H1 (cell line): ENCODE measurements around the gene TOMM22. TPM values are rescaled to one million over a fixed set of nuclear protein-coding genes. Genes with fewer than 3 reads are reported as not detected.
A peak's percentile ranks its signal among the peaks of the same experiment; 100 is the strongest.

Source experiments
- ATF2 ChIP-seq: IDR thresholded peaks from 2 replicates; pipeline ENCODE4 v1.6.1; 2012; ENCODE audit warnings: low read length, inconsistent platforms
- ATF3 ChIP-seq: IDR thresholded peaks from 2 replicates; pipeline ENCODE4 v1.6.1; 2011; ENCODE audit warnings: low read depth, mild to moderate bottlenecking, low read length; ENCODE audit not compliant: insufficient read depth
- CEBPB ChIP-seq: IDR thresholded peaks from 2 replicates; pipeline ENCODE4 v1.6.1; 2012; ENCODE audit warnings: low read depth, low read length
- CHD2 ChIP-seq: IDR thresholded peaks from 2 replicates; pipeline ENCODE4 v1.6.1; 2012; ENCODE audit warnings: low read length, improper control_type of control experiment
- EZH2 ChIP-seq: fragments of 200-600 bp; sonication (generic); IDR thresholded peaks from 2 replicates; pipeline ENCODE4 v1.7.1; 2012; ENCODE audit warnings: low read depth, mild to moderate bottlenecking, moderate library complexity, low read length, inconsistent platforms; ENCODE audit not compliant: severe bottlenecking
- JUN ChIP-seq: IDR thresholded peaks from 2 replicates; pipeline ENCODE4 v1.6.1; 2011; ENCODE audit warnings: low read depth, mild to moderate bottlenecking, improper control_type of control experiment, low read length
- KDM1A ChIP-seq: fragments of 200-600, 300-600 bp; sonication (generic); IDR thresholded peaks from 2 replicates; pipeline ENCODE4 v1.7.1; 2016; ENCODE audit warnings: mild to moderate bottlenecking, low read length, borderline replicate concordance
- NANOG ChIP-seq: IDR thresholded peaks from 2 replicates; pipeline ENCODE4 v1.6.1; 2011; ENCODE audit warnings: low read length, low read depth, mild to moderate bottlenecking, inconsistent platforms; ENCODE audit not compliant: insufficient read depth, poor library complexity, severe bottlenecking
- PHF8 ChIP-seq: fragments of 200-600 bp; sonication (generic); conservative IDR thresholded peaks from 2 replicates; pipeline ENCODE4 v1.7.1; 2012; ENCODE audit warnings: low read depth, mild to moderate bottlenecking, inconsistent platforms, low read length, moderate library complexity
- RAD21 ChIP-seq, 2 experiments: IDR thresholded peaks in 1 of 2; conservative IDR thresholded peaks in 1 of 2; 2 replicates each; pipeline ENCODE4 v1.6.1; 2011; ENCODE audit warnings: low read depth in 2 of 2, low read length in 2 of 2, improper control_type of control experiment in 1 of 2, inconsistent platforms in 1 of 2, mild to moderate bottlenecking in 1 of 2, moderate library complexity in 1 of 2
- RXRA ChIP-seq: IDR thresholded peaks from 2 replicates; pipeline ENCODE4 v1.6.1; 2011; ENCODE audit warnings: low read depth, mild to moderate bottlenecking, low read length, moderate library complexity; ENCODE audit not compliant: insufficient read depth
- SAP30 ChIP-seq: fragments of 300-600 bp; sonication (generic); IDR thresholded peaks from 2 replicates; pipeline ENCODE4 v1.7.1; 2012; ENCODE audit warnings: low read length, moderate library complexity, mild to moderate bottlenecking, inconsistent platforms; ENCODE audit not compliant: insufficient read depth, insufficient replicate concordance
- SIX5 ChIP-seq: IDR thresholded peaks from 2 replicates; pipeline ENCODE4 v1.6.1; 2011; ENCODE audit warnings: mild to moderate bottlenecking, low read depth, low read length
- SP1 ChIP-seq: IDR thresholded peaks from 2 replicates; pipeline ENCODE4 v1.6.1; 2011; ENCODE audit warnings: low read depth, low read length
- SP4 ChIP-seq: IDR thresholded peaks from 2 replicates; pipeline ENCODE4 v1.6.1; 2012; ENCODE audit warnings: low read length, inconsistent platforms
- SUZ12 ChIP-seq: fragments of 200-600 bp; sonication (generic); IDR thresholded peaks from 2 replicates; pipeline ENCODE4 v1.6.1; 2012; ENCODE audit warnings: mild to moderate bottlenecking, inconsistent platforms, low read length, moderate library complexity, mixed read lengths
- TAF1 ChIP-seq: IDR thresholded peaks from 2 replicates; pipeline ENCODE4 v1.6.1; 2011; ENCODE audit warnings: mild to moderate bottlenecking, low read depth, low read length
- TAF7 ChIP-seq: optimal IDR thresholded peaks from 2 replicates; pipeline ENCODE3; 2011; ENCODE audit warnings: low read depth, mild to moderate bottlenecking, inconsistent platforms, low read length, moderate library complexity, borderline replicate concordance
- YY1 ChIP-seq: IDR thresholded peaks from 2 replicates; pipeline ENCODE4 v1.6.1; 2011; ENCODE audit warnings: low read depth, mild to moderate bottlenecking, low read length
- polyA plus RNA-seq, 7 experiments: library from polyadenylated mRNA; depleted of rRNA in 3 of 7; stranded (reverse) in 5 of 7; unstranded in 2 of 7; fragments of >200 nt in 5 of 7; fragments of 200-250 nt in 2 of 7; gene quantifications; 1 replicate in 5 of 7; 2 replicates in 1 of 7; 4 replicates in 1 of 7; pipeline versions ENCODE4 v1.2.1 to v1.2.3, GENCODE V29; 2011 to 2013; ENCODE audit warnings: missing spikeins in 2 of 7, mixed read lengths in 2 of 7
- total RNA-seq: library from RNA; stranded (reverse); fragmentation: NEBNext Ultra II Directional; extraction: Animal tissue kit (Norgen Biotek cat#: 25700); gene quantifications from 2 replicates; pipeline ENCODE4 v1.2.1, GENCODE V29; 2021
- TF ChIP-seq, protein P1 (sequence below): IDR thresholded peaks from 2 replicates; pipeline ENCODE4 v1.6.1; 2011; ENCODE audit warnings: low read length, improper control_type of control experiment

TOMM22 gene
- total and polyA plus RNA-seq, 2 of the 8 experiments (the other 6 are each of a cell fraction or from before 2014, with no cell fraction given): 84.0 to 125 TPM

GRCh38 chr22:38700789-38701628 is 19.3 kb downstream of the TOMM22 start, which contains the start of gene JOSD1 (continued):
- TF ChIP-seq RAD21 (IDR thresholded peaks at IDR 0.05 in 1 of 2, conservative IDR thresholded peaks at IDR 0.05 in 1 of 2; ENCODE audit: low read depth in 2 of 2, low read length in 2 of 2): no peak
- TF ChIP-seq TAF7: peak; percentile 57
- no peak for TF ChIP-seq SP1
- TF ChIP-seq TAF1: peak; percentile 83
- TF ChIP-seq YY1: peak; percentile 23; the same call in 1 of the 2 replicates
- TF ChIP-seq RXRA: no peak
- no peak for TF ChIP-seq EZH2
- TF ChIP-seq NANOG: no peak
- 0 out of 2 replicates have a peak, but pooled peaks have one; percentile 9 for TF ChIP-seq CHD2
- TF ChIP-seq PHF8: peak; percentile 89
- TF ChIP-seq, protein P1, sequence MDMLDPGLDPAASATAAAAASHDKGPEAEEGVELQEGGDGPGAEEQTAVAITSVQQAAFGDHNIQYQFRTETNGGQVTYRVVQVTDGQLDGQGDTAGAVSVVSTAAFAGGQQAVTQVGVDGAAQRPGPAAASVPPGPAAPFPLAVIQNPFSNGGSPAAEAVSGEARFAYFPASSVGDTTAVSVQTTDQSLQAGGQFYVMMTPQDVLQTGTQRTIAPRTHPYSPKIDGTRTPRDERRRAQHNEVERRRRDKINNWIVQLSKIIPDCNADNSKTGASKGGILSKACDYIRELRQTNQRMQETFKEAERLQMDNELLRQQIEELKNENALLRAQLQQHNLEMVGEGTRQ: no peak
- TF ChIP-seq ATF2: peak; percentile 83
- no peak for TF ChIP-seq SUZ12
- no peak for TF ChIP-seq KDM1A
- TF ChIP-seq ATF3: no peak
- TF ChIP-seq JUN: peak; percentile 76; the same call in 1 of the 2 replicates
- TF ChIP-seq SIX5: no peak
- TF ChIP-seq SAP30: peak; percentile 39
- no peak for TF ChIP-seq CEBPB
- peak; percentile 85; the same call in 1 of the 2 replicates for TF ChIP-seq SP4
